AG04450 (cell line): ENCODE data around the gene TRIM58. TPM values are rescaled to one million over a fixed set of nuclear protein-coding genes. Genes with fewer than 3 reads are reported as not detected.

Source experiments
- CTCF ChIA-PET: fragments of 300-600, 350-600 bp; formaldehyde crosslinking; extraction: SDS; loops from one replicate; lab custom pipeline; 2022; ENCODE audit warnings: antibody characterized with exemption, inconsistent platforms; lab: Charles Lee
- POLR2A ChIA-PET: fragments of 350-600 bp; formaldehyde crosslinking; extraction: SDS; loops from one replicate; lab custom pipeline; 2021; ENCODE audit warnings: antibody characterized with exemption, inconsistent platforms; lab: Yijun Ruan, JAX
- DNase-seq: peaks from one replicate; pipeline ENCODE4 v3.0.0-alpha.2; 2011; ENCODE audit warnings: low read depth, low spot score
- H3K27ac ChIP-seq: one replicate; pipeline ENCODE4 v1.5.1; 2012; ENCODE audit warnings: low read depth, low read length, control low read depth
- H3K27me3 ChIP-seq: one replicate; pipeline ENCODE4 v1.6.0; 2012; ENCODE audit warnings: low read length; ENCODE audit not compliant: control insufficient read depth, insufficient read depth
- H3K4me3 ChIP-seq: 2 replicates; pipeline ENCODE4 v1.5.1; 2011; ENCODE audit warnings: mild to moderate bottlenecking, low read depth, low read length, control low read depth
- H3K9me3 ChIP-seq: 2 replicates; pipeline ENCODE4 v1.5.1; 2012; ENCODE audit warnings: low read length; ENCODE audit not compliant: control insufficient read depth, insufficient read depth
- CTCF ChIP-seq: IDR thresholded peaks from 2 replicates; pipeline ENCODE4 v1.5.1; 2011; ENCODE audit warnings: low read depth, low read length, control low read depth, inconsistent platforms
- polyA minus RNA-seq: library from RNA; depleted of rRNA, polyadenylated mRNA; stranded (reverse); fragments of >200 nt; gene quantifications from 2 replicates; pipeline ENCODE4 v1.2.3, GENCODE V29; 2011; rRNA and poly(A)+ RNA removed
- polyA plus RNA-seq: library from polyadenylated mRNA; depleted of rRNA; stranded (reverse); fragments of >200 nt; gene quantifications from 2 replicates; pipeline ENCODE4 v1.2.3, GENCODE V29; 2011; rRNA removed

The TRIM58 gene
- polyA plus RNA-seq (0.09 and 0.10 TPM in 2 replicates), polyA minus RNA-seq (0.09 TPM in 1 of 2 replicates, not detected in the other)

DNA sequence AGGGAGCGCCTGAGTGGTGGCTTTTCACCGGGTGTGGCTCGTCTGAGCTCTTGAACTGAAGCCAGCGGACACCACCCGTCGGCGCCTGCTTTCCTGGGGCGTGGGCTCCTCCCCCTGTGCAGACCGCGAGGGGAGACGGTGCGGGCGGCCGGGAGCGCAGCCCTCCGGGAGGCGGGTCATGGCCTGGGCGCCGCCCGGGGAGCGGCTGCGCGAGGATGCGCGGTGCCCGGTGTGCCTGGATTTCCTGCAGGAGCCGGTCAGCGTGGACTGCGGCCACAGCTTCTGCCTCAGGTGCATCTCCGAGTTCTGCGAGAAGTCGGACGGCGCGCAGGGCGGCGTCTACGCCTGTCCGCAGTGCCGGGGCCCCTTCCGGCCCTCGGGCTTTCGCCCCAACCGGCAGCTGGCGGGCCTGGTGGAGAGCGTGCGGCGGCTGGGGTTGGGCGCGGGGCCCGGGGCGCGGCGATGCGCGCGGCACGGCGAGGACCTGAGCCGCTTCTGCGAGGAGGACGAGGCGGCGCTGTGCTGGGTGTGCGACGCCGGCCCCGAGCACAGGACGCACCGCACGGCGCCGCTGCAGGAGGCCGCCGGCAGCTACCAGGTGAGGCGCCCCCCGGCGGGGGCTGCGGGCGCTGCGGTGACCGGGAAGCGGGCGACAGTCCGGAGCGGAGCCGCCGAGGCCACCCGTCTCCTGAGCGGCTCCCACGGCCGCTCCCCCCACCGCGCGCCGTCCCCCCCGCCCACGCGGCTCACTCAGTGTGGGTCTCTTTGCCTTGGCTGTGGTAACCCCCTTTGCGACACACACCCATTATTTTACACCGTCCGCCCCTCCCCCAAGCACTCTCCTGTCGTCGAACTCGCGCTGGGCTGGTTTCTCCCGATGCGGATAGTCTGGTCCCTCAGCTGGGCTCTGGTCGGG lies at the start of gene TRIM58:
Gene TRIM58 (plus strand): TSS at position 119 of the 916 bp plus-strand sequence. CDS start 60 bp downstream, at position 179.
- no peaks in the 10 kb centered on the region for H3K27me3 ChIP-seq
- no peak within 1 kb of the TSS for H3K4me3 ChIP-seq
- ChIA-PET POLR2A (no interaction called here), CTCF (no interaction called here)
- TF ChIP-seq CTCF, result no peak
- DNase-seq, result no peak
- peaks cover 37% of the 10 kb centered on the region for H3K9me3 ChIP-seq
- H3K27ac ChIP-seq, result no peak within 1 kb of the TSS

DNA sequence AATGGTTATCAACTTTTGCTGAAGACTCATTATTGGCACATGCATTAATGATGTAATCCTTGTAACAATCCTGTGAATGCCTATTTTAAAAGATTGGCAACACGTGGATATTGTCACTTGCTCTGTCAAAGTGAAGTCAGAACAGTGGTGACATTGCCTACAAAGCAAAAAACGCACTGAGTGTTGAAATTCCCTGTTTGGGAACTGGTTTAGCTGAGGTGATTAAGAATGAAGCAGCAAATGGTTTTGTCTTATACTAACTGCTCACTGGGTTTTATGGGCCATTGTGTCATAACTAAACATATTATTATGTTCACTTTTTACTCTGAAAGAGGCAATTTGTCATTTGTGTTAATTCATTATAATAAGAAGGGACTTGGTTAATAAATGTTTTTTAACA lies 44.4 kb upstream of the TRIM58 start:
- no peak overlapping the region for H3K4me3 ChIP-seq
- H3K27ac ChIP-seq, result no peak overlapping the region
- H3K9me3 ChIP-seq, result peaks cover 6% of the 10 kb centered on the region
- TF ChIP-seq CTCF, result no peak
- no peaks in the 10 kb centered on the region for H3K27me3 ChIP-seq
- POLR2A ChIA-PET, result no interaction called here
- CTCF ChIA-PET, result no interaction called here
- DNase-seq, result no peak

- CTCF ChIA-PET, result no interaction called here
- no peak overlapping the region for H3K27ac ChIP-seq
These were observed 34.9 kb upstream of the TRIM58 start for GRCh38 chr1:247822060-247822459.

GRCh38 chr1:247824023-247824422 lies 33.0 kb upstream of the TRIM58 start, which contains the start of gene OR14A16:
TSS of gene OR14A16 (minus strand) at chr1:247824119. CDS start at chr1:247815729, 8,390 bp downstream.
- CTCF ChIA-PET, result no interaction called here
- Histone ChIP-seq H3K27me3 (no peaks in the 10 kb centered on the region), H3K27ac (no peak within 1 kb of the TSS), H3K9me3 (peaks cover 20% of the 10 kb centered on the region), H3K4me3 (no peak within 1 kb of the TSS)
- POLR2A ChIA-PET, result no interaction called here
- DNase-seq, result no peak
- TF ChIP-seq CTCF, result no peak

More at GRCh38 chr1:247822060-247822459, 34.9 kb upstream of the TRIM58 start:
- H3K27me3 ChIP-seq, result no peaks in the 10 kb centered on the region
- H3K4me3 ChIP-seq, result no peak overlapping the region
- peaks cover 15% of the 10 kb centered on the region for H3K9me3 ChIP-seq
- POLR2A ChIA-PET, result no interaction called here
- TF ChIP-seq CTCF, result no peak
- DNase-seq, result no peak

GRCh38 chr1:247825362-247825761 lies 31.6 kb upstream of the TRIM58 start:
- no peak overlapping the region for H3K4me3 ChIP-seq
- ChIA-PET CTCF (no interaction called here), POLR2A (no interaction called here)
- no peak overlapping the region for H3K27ac ChIP-seq
- no peak for TF ChIP-seq CTCF
- H3K27me3 ChIP-seq, result no peaks in the 10 kb centered on the region
- no peak for DNase-seq
- peaks cover 22% of the 10 kb centered on the region for H3K9me3 ChIP-seq
